Measurements from ENCODE around the gene CCNE1. TPM values are rescaled to one million over a fixed set of nuclear protein-coding genes. Genes with fewer than 3 reads are reported as not detected.

The CCNE1 gene
- total and polyA plus RNA-seq, 2 experiments from 2014 or later: 19.9 to 24.6 TPM

DNA sequence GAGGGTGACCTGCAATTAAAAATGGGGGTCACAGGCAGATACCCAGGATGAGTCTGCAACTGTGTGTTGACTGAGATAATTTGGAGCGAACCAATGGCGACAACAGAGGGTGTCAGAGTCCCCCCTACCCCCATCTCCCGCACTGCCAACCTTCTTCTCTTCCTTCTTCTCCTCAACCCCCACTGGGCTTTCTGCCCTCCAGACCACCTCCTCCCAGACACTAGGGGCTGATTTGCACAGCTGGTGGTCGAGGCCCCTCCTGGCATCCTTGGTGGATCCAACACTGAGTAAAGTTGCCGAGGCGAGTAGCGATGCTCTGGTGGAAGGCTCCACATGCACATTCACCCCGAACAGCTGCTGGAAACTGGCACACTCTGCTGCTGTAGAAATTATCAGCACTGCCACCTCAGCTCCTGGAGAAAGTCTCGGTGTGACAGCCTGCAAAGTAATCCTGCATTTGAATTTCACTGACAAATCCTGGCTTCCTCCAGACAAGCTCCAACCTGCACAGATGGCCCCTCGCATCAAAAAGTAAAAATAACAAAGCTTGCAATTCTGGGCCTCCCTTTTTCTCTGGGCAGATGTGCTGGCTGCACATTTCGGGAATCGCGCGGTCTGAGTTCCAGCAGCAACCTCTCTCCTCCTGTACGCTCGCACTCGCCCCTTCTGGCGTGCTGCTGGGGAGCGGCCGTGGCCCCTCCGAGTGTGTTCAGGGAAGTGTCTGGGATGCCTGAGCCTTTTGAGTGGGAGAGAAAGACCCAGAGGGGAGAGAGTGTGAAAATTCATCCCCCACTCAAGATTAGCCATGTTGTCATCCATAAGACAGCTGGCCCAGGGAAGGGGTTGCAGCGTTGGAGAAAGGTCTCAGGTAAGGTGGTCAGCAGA is 28.5 kb downstream of the CCNE1 start:
- no peaks in the 10 kb centered on the region for H3K9me2 ChIP-seq (replicated peaks; ENCODE audit: insufficient read depth)
- DNase-seq (ENCODE audit: low spot score): no peak
- H3K36me3 ChIP-seq (replicated peaks; ENCODE audit: insufficient read depth, low read depth): no peaks in the 10 kb centered on the region
- no peak overlapping the region for H2AFZ ChIP-seq
- H3K79me2 ChIP-seq: no peaks in the 10 kb centered on the region
- H3K4me1 ChIP-seq (ENCODE audit: insufficient read depth): peaks cover 33% of the 10 kb centered on the region
- no peaks in the 10 kb centered on the region for H3K9me3 ChIP-seq (ENCODE audit: low read depth)
- H3K27me3 ChIP-seq: no peaks in the 10 kb centered on the region
- TF ChIP-seq, protein P1, sequence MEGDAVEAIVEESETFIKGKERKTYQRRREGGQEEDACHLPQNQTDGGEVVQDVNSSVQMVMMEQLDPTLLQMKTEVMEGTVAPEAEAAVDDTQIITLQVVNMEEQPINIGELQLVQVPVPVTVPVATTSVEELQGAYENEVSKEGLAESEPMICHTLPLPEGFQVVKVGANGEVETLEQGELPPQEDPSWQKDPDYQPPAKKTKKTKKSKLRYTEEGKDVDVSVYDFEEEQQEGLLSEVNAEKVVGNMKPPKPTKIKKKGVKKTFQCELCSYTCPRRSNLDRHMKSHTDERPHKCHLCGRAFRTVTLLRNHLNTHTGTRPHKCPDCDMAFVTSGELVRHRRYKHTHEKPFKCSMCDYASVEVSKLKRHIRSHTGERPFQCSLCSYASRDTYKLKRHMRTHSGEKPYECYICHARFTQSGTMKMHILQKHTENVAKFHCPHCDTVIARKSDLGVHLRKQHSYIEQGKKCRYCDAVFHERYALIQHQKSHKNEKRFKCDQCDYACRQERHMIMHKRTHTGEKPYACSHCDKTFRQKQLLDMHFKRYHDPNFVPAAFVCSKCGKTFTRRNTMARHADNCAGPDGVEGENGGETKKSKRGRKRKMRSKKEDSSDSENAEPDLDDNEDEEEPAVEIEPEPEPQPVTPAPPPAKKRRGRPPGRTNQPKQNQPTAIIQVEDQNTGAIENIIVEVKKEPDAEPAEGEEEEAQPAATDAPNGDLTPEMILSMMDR (IDR thresholded peaks at IDR 0.05; ENCODE audit: poor library complexity): no peak
- TF ChIP-seq EZH2 (IDR thresholded peaks at IDR 0.05; ENCODE audit: borderline replicate concordance) (no peak), EZH2phosphoT487 (IDR thresholded peaks at IDR 0.05; ENCODE audit: low read depth, severe bottlenecking, unreplicated experiment) (no peak)
- 89% methylated on average over 22 of the region's 22 CpGs for WGBS (ENCODE audit: low lambda C conversion rate, missing lambda C conversion rate)
- H3K4me2 ChIP-seq: no peak overlapping the region
- no peaks in the 10 kb centered on the region for H4K20me1 ChIP-seq (ENCODE audit: insufficient read depth, poor library complexity, severe bottlenecking)
- no peak overlapping the region for H3K27ac ChIP-seq
- no peak overlapping the region for H3K4me3 ChIP-seq

DNA sequence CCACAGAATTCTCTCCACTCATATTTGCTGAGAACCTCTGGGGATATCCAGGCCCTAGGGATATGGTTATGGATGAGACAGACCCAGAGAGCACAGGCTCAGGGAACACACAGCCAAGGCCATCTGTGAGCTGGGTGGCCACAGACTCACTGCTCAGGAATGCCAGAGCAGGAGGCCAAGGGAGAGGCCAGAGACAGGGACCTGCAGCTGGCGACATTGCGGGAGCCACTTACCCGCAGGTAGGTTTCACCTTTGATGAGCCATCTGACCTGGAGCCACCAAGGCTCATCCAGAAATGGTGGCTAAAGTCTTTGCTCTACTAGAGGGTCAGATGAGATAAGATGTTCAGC is 29.4 kb downstream of the CCNE1 start:
- Histone ChIP-seq H3K4me3 (no peak overlapping the region), H3K27me3 (no peaks in the 10 kb centered on the region), H3K79me2 (no peaks in the 10 kb centered on the region), H3K9me3 (ENCODE audit: low read depth) (no peaks in the 10 kb centered on the region), H3K9me2 (replicated peaks; ENCODE audit: insufficient read depth) (no peaks in the 10 kb centered on the region), H3K27ac (peak overlapping the region; percentile 72), H3K36me3 (replicated peaks; ENCODE audit: insufficient read depth, low read depth) (no peaks in the 10 kb centered on the region), H3K4me2 (no peak overlapping the region), H4K20me1 (ENCODE audit: insufficient read depth, poor library complexity, severe bottlenecking) (no peaks in the 10 kb centered on the region), H2AFZ (no peak overlapping the region), H3K4me1 (ENCODE audit: insufficient read depth) (peaks cover 33% of the 10 kb centered on the region)
- WGBS (ENCODE audit: low lambda C conversion rate, missing lambda C conversion rate): 73% methylated on average over 3 of the region's 3 CpGs
- TF ChIP-seq EZH2 (IDR thresholded peaks at IDR 0.05; ENCODE audit: borderline replicate concordance) (no peak), EZH2phosphoT487 (IDR thresholded peaks at IDR 0.05; ENCODE audit: low read depth, severe bottlenecking, unreplicated experiment) (no peak)
- TF ChIP-seq, protein P1 (IDR thresholded peaks at IDR 0.05; ENCODE audit: poor library complexity): no peak
- DNase-seq (ENCODE audit: low spot score): no peak

DNA sequence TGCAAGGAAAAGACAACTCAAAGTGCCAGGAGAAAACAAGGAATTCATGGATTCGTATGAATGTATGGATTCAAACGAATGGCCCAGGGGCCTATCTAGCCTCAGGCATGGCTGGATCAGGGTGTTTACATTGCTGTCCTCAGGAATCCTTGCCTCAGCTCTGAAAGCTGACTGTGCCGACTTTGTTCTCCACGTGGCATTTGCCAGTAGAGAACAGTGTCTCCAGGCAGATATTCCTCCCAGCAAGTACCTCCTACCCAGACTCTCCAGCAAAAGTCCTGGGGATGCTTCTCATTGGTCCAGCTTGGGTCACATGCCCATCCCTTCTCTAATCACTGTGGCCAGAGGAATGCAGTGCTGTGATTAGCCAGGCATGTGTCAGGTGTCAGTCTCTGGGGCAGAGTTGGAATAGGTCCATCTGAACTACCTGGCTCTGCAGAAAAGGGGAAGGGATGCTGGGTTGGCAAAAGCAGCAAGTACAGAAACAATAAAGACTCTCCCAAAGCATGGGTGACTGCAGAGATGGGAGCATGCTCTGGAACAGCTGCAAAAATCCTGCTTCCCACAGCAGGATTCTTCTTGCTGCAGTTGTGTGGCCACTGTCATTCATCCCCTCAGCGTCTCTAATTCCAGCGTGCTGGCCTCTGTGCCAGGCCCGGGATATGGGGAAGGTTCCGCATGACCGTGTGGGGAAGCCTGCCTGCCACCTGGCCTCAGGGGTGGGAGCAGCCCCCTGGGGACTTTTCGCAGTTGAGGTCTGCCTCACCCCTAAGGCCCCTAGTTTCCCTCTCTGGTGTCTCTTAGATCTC is 30.0 kb downstream of the CCNE1 start:
- peaks cover 33% of the 10 kb centered on the region for H3K4me1 ChIP-seq (ENCODE audit: insufficient read depth)
- no peaks in the 10 kb centered on the region for H3K79me2 ChIP-seq
- no peak for TF ChIP-seq EZH2phosphoT487 (IDR thresholded peaks at IDR 0.05; ENCODE audit: low read depth, severe bottlenecking, unreplicated experiment)
- TF ChIP-seq, protein P1 (IDR thresholded peaks at IDR 0.05; ENCODE audit: poor library complexity): no peak
- TF ChIP-seq EZH2 (IDR thresholded peaks at IDR 0.05; ENCODE audit: borderline replicate concordance): no peak
- no peak overlapping the region for H2AFZ ChIP-seq
- H3K36me3 ChIP-seq (replicated peaks; ENCODE audit: insufficient read depth, low read depth): no peaks in the 10 kb centered on the region
- H3K27ac ChIP-seq: peak overlapping the region; percentile 72
- no peaks in the 10 kb centered on the region for H4K20me1 ChIP-seq (ENCODE audit: insufficient read depth, poor library complexity, severe bottlenecking)
- H3K4me2 ChIP-seq: no peak overlapping the region
- no peak overlapping the region for H3K4me3 ChIP-seq
- H3K9me2 ChIP-seq (replicated peaks; ENCODE audit: insufficient read depth): no peaks in the 10 kb centered on the region
- no peaks in the 10 kb centered on the region for H3K27me3 ChIP-seq
- H3K9me3 ChIP-seq (ENCODE audit: low read depth): no peaks in the 10 kb centered on the region
- DNase-seq (ENCODE audit: low spot score): peak; percentile 70
- WGBS (ENCODE audit: low lambda C conversion rate, missing lambda C conversion rate): 72% methylated on average over 10 of the region's 10 CpGs
